ENCODE results near the gene GREB1.

DNA sequence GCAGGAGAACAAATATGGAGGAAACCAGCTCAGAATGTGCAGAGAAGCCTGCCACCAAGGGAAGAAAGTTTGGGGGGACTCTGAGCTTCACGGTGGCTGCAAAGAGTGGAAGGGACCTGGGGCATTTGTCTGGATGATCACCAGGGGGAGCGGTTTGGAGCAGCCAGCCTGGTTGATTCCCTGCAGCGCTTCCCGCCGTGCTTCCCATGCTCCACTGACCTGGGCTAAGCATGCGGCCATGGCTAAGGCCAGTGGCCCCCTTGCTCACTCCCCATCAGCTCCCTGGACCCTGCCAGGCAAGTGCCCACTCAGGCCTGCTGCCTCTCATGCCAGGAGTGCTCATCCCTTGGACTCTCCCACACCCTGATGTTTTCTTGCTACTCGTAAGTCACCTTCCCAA lies 109.1 kb downstream of the GREB1 start:
- TF ChIP-seq POLR2AphosphoS5 (IDR thresholded peaks at IDR 0.05) = no peak
- TF ChIP-seq, protein P1, sequence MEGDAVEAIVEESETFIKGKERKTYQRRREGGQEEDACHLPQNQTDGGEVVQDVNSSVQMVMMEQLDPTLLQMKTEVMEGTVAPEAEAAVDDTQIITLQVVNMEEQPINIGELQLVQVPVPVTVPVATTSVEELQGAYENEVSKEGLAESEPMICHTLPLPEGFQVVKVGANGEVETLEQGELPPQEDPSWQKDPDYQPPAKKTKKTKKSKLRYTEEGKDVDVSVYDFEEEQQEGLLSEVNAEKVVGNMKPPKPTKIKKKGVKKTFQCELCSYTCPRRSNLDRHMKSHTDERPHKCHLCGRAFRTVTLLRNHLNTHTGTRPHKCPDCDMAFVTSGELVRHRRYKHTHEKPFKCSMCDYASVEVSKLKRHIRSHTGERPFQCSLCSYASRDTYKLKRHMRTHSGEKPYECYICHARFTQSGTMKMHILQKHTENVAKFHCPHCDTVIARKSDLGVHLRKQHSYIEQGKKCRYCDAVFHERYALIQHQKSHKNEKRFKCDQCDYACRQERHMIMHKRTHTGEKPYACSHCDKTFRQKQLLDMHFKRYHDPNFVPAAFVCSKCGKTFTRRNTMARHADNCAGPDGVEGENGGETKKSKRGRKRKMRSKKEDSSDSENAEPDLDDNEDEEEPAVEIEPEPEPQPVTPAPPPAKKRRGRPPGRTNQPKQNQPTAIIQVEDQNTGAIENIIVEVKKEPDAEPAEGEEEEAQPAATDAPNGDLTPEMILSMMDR (IDR thresholded peaks at IDR 0.05) = no peak
- TF ChIP-seq POLR2A (IDR thresholded peaks at IDR 0.05) = no peak
- no peak for TF ChIP-seq EP300 (IDR thresholded peaks at IDR 0.05)

Data from gastroesophageal sphincter (tissue), 3 donors.